Skeletal muscle tissue (tissue), 4 donors: ENCODE results near the gene WFDC5. TPM values are rescaled to one million over a fixed set of nuclear protein-coding genes. Genes with fewer than 3 reads are reported as not detected.

Source experiments
- H3K27ac ChIP-seq: one replicate; pipeline ENCODE4 v1.7.0; 2013; ENCODE audit warnings: mild to moderate bottlenecking, low read depth, low read length, inconsistent platforms
- H3K27me3 ChIP-seq, 3 donors: one replicate each; pipeline ENCODE4 v1.7.0; 2013; ENCODE audit warnings: low read length in 3 of 3; ENCODE audit not compliant: control insufficient read depth in 3 of 3, insufficient read depth in 3 of 3
- H3K36me3 ChIP-seq, 3 donors: one replicate each; pipeline ENCODE4 v1.7.0; 2013; ENCODE audit warnings: low read length in 3 of 3; ENCODE audit not compliant: control insufficient read depth in 3 of 3, insufficient read depth in 3 of 3
- H3K4me1 ChIP-seq, 3 donors: one replicate each; pipeline ENCODE4 v1.7.0; 2013; ENCODE audit warnings: low read length in 3 of 3, mild to moderate bottlenecking in 3 of 3; ENCODE audit not compliant: control insufficient read depth in 3 of 3, insufficient read depth in 3 of 3
- H3K4me3 ChIP-seq, 3 donors: one replicate each; pipeline ENCODE4 v1.7.0; 2013; ENCODE audit warnings: low read length in 3 of 3
- H3K9ac ChIP-seq, 3 donors: one replicate each; pipeline ENCODE4 v1.7.0; 2013; ENCODE audit warnings: low read length in 3 of 3, mild to moderate bottlenecking in 3 of 3, moderate library complexity in 2 of 3, low read depth in 1 of 3
- H3K9me3 ChIP-seq, 3 donors: one replicate each; pipeline ENCODE4 v1.7.0; 2013; ENCODE audit warnings: low read length in 3 of 3; ENCODE audit not compliant: control insufficient read depth in 3 of 3
- total RNA-seq: library from RNA; depleted of rRNA; stranded (reverse); fragments of >200 nt; gene quantifications from one replicate; pipeline ENCODE4 v1.2.3, GENCODE V29; 2014
- donor health status: Osteomylitis.

The WFDC5 gene
- total RNA-seq, 1 donor from 2014 or later = not detected

DNA sequence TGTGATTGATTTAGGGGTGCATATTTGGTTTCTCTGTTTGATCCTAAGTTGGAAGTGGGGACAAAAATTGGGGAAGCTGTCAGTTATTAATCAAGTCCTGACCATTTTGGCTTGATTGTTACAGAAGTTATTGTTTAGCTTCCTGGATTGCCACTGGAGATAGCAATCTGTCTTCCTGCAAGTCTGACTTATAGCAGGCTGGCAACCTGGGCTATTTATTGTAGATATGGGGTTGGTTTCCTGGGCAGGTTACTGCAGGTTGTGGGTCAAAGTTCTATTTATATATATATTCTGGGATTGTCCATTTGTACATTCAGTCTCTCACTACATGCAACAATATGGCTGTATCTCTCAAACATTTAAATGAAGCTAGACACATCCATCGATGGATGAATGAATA lies 31.8 kb downstream of the WFDC5 start:
- peaks cover 0 to 2% (median 0%) of the 10 kb centered on the region in 3 donors for H3K9me3 ChIP-seq
- no peak overlapping the region for H3K4me3 ChIP-seq
- H3K27ac ChIP-seq = no peak overlapping the region
- peaks cover 0 to 3% (median 3%) of the 10 kb centered on the region in 3 donors for H3K36me3 ChIP-seq
- no peaks in the 10 kb centered on the region for H3K27me3 ChIP-seq
- peaks cover 0 to 2% (median 0%) of the 10 kb centered on the region in 3 donors for H3K4me1 ChIP-seq
- no peak overlapping the region for H3K9ac ChIP-seq

DNA sequence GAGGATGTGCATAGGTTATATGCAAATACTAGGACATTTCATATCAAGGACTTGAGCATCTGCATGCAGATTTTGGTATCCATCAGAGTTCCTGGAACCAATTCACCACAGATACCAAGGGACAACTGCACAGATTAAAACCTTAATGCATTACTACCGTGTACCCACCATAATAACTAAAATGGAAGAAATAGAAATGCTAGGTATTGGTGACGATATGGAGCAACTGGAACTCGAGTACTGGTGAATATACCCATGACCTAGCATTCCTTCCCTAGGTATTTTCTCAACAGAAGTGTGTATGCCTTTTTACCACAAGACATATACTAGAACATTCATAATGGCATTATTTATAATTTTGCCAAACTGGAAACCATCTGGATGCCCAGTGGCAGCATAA lies 32.5 kb downstream of the WFDC5 start:
- no peaks in the 10 kb centered on the region for H3K27me3 ChIP-seq
- H3K4me1 ChIP-seq = no peaks in the 10 kb centered on the region
- H3K9ac ChIP-seq = no peak overlapping the region
- H3K4me3 ChIP-seq = no peak overlapping the region
- H3K9me3 ChIP-seq = peaks cover 0 to 2% (median 0%) of the 10 kb centered on the region in 3 donors
- peaks cover 0 to 7% (median 3%) of the 10 kb centered on the region in 3 donors for H3K36me3 ChIP-seq
- H3K27ac ChIP-seq = no peak overlapping the region

DNA sequence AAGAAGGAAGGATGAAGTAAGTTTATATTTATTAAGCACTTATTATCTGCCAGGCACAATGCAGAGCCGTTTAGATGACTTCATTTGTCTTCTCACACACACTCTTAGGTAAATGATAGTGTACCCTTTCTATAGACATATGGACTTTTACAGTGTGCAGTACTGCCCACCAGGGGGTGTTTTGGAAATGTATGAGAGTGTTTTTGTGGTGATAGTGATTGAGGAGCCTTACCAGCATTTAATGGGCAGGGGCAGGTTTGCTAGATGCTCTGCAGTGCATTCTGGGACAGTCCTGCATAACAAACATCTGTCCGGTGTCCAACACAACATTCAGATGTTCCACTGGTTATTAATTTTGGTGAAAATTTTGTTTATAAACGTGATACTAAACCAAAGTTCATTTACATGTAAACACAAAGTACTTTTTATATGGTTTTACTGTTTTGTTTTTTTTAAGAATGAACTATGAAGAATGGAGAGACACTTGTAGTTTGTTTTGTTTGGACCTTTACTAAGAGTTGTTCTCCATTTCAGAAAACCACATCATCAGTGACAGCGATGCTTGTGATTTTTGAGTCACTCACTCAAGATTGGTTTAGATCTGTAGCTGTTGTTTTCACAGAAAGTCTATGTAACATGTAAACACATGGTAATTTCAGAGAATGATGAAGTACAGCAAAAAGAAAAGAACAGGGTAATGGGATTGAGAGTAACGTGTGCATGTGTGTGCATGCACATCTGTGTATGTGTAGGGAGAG lies 33.9 kb downstream of the WFDC5 start:
- no peak overlapping the region for H3K4me3 ChIP-seq
- H3K9ac ChIP-seq = no peak overlapping the region
- peaks cover 5 to 16% (median 9%) of the 10 kb centered on the region in 3 donors for H3K36me3 ChIP-seq
- H3K27ac ChIP-seq = no peak overlapping the region
- no peaks in the 10 kb centered on the region for H3K4me1 ChIP-seq
- H3K9me3 ChIP-seq = peaks cover 0 to 2% (median 0%) of the 10 kb centered on the region in 3 donors
- H3K27me3 ChIP-seq = no peaks in the 10 kb centered on the region

DNA sequence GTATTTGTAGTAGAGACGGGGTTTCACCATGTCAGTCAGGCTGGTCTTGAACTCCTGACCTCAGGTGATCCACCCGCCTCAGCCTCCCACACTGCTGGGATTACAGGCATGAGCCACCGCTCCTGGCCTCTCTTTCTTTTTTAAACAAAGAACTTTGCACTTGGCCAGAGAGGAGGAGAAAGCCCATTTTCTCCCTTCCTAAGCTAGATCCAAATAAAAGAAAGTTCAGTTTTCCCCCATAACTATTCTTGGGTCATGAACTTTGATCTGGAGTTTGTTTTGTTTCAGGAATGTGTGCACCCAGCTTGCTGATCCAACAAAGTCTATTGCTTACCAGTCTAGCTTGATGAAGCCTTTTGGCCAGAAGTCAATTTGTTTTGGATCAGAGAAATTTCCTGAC lies 37.4 kb downstream of the WFDC5 start:
- Histone ChIP-seq H3K9ac (no peak overlapping the region), H3K27me3 (no peaks in the 10 kb centered on the region), H3K4me3 (no peak overlapping the region), H3K4me1 (no peaks in the 10 kb centered on the region), H3K9me3 (no peaks in the 10 kb centered on the region), H3K27ac (no peak overlapping the region), H3K36me3 (peaks cover 17 to 33% (median 19%) of the 10 kb centered on the region in 3 donors)

DNA sequence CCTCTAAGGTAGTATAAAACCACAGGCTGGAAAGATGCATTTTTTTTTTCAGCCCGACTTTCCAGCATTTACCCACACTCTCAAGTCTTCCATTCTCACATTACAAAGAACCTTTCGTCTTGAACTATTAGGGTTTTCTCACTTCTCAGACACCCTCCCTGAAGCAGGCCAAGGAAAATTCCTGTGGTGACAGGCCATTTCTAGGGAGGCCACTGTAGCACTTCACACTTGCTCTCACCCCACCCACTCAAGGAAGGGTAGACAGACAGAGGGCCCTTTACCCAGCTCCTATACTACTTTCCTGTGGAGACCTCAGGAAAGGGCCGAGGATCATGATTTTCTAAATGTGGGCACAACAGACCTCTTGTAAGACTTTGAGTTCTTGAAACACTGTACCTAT lies 41.8 kb downstream of the WFDC5 start:
- H3K36me3 ChIP-seq = peaks cover 16 to 31% (median 17%) of the 10 kb centered on the region in 3 donors
- no peaks in the 10 kb centered on the region for H3K9me3 ChIP-seq
- H3K27me3 ChIP-seq = no peaks in the 10 kb centered on the region
- no peak overlapping the region for H3K27ac ChIP-seq
- peaks cover 0 to 4% (median 0%) of the 10 kb centered on the region in 3 donors for H3K4me1 ChIP-seq
- H3K4me3 ChIP-seq = no peak overlapping the region
- no peak overlapping the region for H3K9ac ChIP-seq

DNA sequence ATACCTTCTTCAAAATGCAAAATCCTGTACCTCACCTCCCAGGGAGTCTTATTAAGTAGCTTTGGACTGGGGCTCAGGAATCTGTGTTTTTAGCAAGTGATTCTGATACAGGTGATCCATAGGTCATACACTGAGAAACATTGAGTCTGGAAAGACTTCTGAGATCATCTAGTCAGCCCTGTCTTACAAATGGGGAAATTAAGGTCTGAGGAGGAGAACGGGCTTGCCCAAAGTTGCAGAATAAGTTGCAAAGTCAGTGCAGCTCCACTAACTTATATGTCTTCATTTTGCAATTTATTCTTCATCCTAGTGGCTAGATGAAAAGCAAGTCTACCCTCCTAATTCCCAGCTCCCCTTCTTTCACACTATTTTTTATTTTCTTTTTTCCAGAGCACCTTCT lies 42.9 kb downstream of the WFDC5 start:
- Histone ChIP-seq H3K4me3 (no peak overlapping the region), H3K9me3 (no peaks in the 10 kb centered on the region), H3K4me1 (peaks cover 0 to 4% (median 0%) of the 10 kb centered on the region in 3 donors), H3K36me3 (peaks cover 16 to 28% (median 17%) of the 10 kb centered on the region in 3 donors), H3K27me3 (no peaks in the 10 kb centered on the region), H3K9ac (no peak overlapping the region), H3K27ac (no peak overlapping the region)

DNA sequence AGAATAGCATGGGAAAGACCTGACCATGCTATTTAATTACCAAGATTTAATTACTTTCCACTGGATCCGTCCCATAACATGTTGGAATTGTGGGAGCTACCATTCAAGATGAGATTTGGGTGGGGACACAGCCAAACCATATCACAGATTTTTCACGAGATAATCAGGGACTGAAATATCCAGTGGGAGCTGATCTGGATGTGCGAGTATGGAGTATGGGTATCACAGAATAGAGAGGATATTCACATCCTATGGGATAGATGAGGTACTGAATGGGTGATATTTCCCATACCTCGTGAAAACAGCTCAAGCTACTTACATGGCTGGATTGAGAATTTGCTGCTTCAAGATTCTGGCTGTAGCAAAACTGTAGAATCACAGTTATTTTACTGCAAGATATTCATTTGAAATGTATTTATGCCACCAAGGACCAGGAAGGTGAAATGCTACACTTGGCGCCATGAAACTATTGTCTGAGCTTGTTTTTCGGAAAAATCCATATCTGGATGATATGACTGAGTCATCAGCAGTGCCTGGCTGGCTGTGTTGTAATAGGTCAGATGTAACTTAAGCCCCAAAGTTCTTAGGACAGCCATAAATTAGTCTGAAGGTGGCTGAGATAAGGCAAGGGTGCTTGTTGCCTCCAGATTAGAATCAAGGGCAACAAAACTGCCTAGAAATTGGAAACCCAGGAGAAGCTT lies 43.9 kb downstream of the WFDC5 start:
- no peak overlapping the region for H3K27ac ChIP-seq
- peaks cover 11 to 19% (median 13%) of the 10 kb centered on the region in 3 donors for H3K36me3 ChIP-seq
- no peak overlapping the region for H3K4me3 ChIP-seq
- H3K27me3 ChIP-seq = no peaks in the 10 kb centered on the region
- H3K4me1 ChIP-seq = peaks cover 0 to 4% (median 0%) of the 10 kb centered on the region in 3 donors
- H3K9me3 ChIP-seq = no peaks in the 10 kb centered on the region
- H3K9ac ChIP-seq = no peak overlapping the region

DNA sequence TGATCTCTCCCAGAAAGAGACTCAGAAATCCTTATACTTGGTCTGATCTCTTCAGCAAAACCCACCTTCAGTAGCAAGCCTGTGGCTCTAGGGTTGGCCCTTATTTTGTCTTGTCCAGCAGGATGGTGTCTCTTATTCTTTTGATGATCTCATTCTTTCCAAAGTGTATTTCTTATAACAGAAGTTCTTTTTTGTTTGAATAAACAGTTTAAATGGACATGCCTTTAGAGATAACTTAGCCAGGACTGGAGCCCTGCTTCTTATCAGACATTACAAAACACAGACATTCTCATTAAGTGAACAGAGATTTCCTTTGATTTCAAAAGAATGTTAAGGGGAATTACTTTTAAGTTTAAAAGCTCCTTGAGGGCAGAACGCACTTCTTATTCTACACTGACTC lies 45.7 kb downstream of the WFDC5 start:
- no peaks in the 10 kb centered on the region for H3K9me3 ChIP-seq
- peaks cover 0 to 4% (median 0%) of the 10 kb centered on the region in 3 donors for H3K4me1 ChIP-seq
- no peaks in the 10 kb centered on the region for H3K27me3 ChIP-seq
- no peak overlapping the region for H3K27ac ChIP-seq
- peaks cover 0 to 8% (median 0%) of the 10 kb centered on the region in 3 donors for H3K36me3 ChIP-seq
- no peak overlapping the region for H3K9ac ChIP-seq
- H3K4me3 ChIP-seq = no peak overlapping the region

DNA sequence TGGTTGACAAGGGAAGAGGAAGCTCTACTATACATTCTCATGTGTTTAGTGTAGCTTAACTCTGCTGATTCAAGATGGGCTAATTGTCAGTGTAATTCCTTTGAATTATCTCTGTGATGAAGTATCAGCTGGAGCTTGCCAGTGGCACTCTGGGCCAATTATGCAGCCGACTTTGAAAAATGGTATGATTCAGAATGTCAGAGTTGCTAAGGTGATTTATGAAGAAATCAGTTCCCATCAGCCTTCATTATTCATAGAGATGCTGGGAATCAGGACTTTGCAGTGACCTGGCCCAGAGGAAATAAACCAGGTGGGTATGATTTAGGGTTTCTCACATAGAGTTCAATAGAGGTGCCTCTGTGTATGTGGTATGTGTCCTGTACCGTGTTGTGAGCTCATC lies 47.4 kb downstream of the WFDC5 start:
- peaks cover 0 to 2% (median 0%) of the 10 kb centered on the region in 3 donors for H3K36me3 ChIP-seq
- no peaks in the 10 kb centered on the region for H3K27me3 ChIP-seq
- H3K4me1 ChIP-seq = peaks cover 0 to 4% (median 0%) of the 10 kb centered on the region in 3 donors
- H3K27ac ChIP-seq = no peak overlapping the region
- no peaks in the 10 kb centered on the region for H3K9me3 ChIP-seq
- H3K9ac ChIP-seq = no peak overlapping the region
- no peak overlapping the region for H3K4me3 ChIP-seq

DNA sequence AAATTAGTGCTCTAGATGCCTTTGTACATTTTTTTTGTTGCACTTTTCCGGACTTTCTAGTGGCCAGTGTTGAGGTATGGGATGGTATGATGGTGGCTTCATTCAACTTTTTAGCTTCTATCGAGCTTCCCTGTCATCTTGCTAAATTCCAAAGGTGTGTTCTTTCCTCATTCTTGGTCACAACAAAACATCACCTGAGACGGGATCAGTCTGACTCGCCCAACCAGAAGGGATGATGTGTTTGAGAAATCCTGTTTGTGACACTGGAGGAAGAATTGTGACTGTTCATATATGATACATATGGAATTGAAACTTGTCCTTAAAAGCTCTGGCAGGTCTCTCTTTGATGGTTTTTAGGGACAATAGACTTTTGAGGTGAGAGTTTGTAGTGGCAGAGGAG lies 47.9 kb downstream of the WFDC5 start:
- Histone ChIP-seq H3K27ac (no peak overlapping the region), H3K4me1 (peaks cover 0 to 4% (median 0%) of the 10 kb centered on the region in 3 donors), H3K9ac (no peak overlapping the region), H3K36me3 (peaks cover 0 to 2% (median 0%) of the 10 kb centered on the region in 3 donors), H3K9me3 (no peaks in the 10 kb centered on the region), H3K4me3 (no peak overlapping the region), H3K27me3 (no peaks in the 10 kb centered on the region)
